Activated CD4-positive, CD25-positive, alpha-beta regulatory T cell treated with anti-CD3 and anti-CD28 coated beads, Interleukin-2, amount 50 U/mL, for 72 hours (primary cell): ENCODE data around the gene PIEZO1.

Experiments used
- DNase-seq: peaks from one replicate; pipeline ENCODE4 v3.0.0; 2021

Gene PIEZO1

GRCh38 chr16:88816736-88817535 is 31.9 kb upstream of the PIEZO1 start:
- no peak for DNase-seq

- DNase-seq, result peak; percentile 54
These were observed 31.0 kb upstream of the PIEZO1 start for GRCh38 chr16:88815901-88816589.

GRCh38 chr16:88815227-88815626 is 30.2 kb upstream of the PIEZO1 start:
- DNase-seq, result no peak

GRCh38 chr16:88814144-88814502 is 29.1 kb upstream of the PIEZO1 start:
- no peak for DNase-seq

DNA sequence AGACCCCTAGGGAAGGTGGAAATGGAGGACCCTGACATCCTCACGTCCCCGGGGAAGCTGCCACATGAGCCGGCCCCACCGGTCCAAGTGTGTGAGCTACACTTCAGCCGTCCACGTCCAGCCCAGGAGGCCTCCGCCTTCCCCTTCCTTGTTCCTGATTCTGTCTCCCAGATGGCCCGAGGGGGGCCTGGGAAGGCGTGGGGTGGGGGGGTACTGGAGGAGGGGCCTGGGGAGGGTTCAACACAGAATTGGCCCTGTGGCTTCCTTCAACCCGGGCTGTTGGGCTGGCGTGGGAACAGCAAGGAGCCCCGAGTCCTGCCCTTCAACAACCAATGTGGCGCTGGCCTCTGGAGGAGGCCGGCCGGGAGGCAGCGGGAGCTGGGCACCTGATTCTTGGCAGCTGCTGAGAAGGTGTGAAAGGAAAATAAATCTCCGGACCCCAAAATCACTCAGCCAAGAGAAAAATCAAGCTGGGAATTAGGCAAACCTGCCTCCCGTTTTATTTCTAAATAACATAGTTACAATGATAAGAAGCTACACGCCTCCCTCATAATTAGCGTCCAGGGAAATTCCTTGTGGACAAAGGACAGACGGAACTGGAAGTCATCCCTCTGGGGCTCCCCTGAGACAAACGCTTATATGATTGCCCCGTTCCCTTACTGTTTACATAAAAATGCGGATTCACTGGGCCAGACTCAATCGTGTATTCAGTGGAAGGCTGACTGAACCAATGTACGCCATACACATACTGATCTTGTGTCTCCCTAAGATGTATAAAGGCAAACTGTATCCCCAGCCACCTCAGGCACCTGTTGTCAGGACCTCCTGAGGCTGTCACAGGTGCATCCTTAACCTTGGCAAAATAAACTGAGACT is 28.5 kb upstream of the PIEZO1 start:
- no peak for DNase-seq

GRCh38 chr16:88812513-88813268 is 27.7 kb upstream of the PIEZO1 start:
- DNase-seq, result no peak

- peak; percentile 100 for DNase-seq
These were observed 26.9 kb upstream of the PIEZO1 start, which contains the start of gene APRT for GRCh38 chr16:88811769-88812512. TSS of gene APRT (minus strand) at chr16:88811928. CDS start at chr16:88811899, 29 bp downstream.

- peak; percentile 76 for DNase-seq
These were observed 26.1 kb upstream of the PIEZO1 start for GRCh38 chr16:88810912-88811768.

DNA sequence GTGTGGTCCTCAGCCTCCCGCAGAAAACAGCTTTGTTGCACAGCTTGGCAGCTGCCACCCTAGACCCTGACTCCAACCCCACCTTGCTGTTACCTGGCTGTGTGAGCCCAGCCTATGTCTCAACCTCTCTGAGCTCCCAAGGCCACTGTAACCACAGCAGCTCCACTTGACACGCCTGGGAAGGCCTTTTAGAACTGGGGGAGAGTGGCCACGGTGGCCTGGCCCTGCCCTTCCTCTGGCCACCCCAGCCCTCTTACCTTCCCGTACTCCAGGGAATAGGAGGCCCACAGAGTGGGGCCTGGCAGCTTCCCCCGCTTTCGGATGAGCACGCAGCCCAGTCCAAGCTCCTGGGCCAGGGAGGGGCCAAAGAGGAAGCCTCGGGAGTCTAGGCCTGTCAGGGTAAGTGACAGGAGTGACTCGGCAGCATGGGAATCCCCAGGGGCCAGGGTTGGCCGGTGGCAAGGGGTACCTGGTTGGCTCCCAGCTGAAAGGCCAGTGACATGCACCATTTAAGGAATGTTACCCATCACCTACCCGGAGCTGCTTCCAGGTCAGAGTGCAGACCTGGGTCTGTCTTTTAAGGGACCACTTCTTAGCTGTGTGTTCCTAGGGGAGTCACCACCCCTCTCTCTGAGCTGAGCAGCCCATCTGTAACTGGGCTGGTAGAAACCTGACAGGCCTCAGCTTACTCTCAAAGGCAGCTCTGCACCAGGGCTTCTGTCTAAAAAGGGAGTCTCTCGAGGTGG is 25.3 kb upstream of the PIEZO1 start:
- DNase-seq, result no peak

DNA sequence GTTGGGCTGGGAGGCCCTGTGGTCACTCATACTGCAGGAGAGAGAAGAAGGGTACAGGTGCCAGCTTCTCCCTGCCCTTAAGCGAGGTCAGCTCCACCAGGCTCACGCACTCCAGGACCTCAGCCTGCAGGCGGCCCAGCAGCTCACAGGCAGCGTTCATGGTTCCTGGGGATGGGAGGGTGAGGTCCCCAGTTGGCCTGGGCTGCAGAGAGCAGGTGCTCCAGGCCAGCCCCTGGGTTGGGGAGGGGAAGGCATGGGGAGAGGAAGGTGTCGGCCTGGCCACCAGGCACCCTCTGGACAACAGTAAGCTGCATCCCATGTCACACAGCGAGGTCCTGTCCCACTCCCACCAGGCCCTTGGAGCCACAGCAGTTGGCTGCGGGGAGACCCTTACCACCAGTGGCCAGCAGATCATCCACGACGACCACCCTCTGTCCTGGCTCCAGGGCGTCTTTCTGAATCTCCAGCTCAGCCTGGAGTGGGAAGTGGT is 24.7 kb upstream of the PIEZO1 start:
- DNase-seq, result no peak

DNA sequence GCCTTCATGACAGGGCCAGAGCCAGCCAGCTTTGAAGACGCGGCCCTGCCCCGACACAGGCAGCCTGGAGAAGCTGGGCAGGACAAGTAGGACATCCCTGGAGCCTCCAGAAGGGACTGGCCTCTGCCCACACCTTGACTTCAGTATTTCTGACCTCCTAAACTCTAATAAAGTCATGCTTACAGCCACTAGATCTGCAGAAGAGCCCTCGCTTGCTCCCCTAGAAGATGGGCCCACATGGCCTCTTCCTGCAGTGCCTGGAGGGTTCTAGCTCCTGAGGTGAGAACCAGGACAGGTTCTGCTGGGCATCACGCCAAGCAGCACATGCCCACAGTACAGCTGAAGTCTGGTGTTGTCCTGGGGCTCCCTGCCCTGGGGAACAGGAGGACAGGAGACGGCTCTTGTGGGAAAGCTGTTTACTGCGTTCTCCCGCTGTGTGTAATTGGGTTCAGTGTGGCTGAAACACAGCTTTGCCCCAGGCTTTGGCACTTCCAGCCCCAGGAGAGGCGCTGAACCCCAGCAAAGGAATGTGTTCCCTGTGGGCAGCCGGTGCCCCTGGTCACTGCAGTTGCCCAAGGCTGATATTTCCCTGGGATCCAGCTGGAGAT is 24.2 kb upstream of the PIEZO1 start:
- DNase-seq, result no peak

DNA sequence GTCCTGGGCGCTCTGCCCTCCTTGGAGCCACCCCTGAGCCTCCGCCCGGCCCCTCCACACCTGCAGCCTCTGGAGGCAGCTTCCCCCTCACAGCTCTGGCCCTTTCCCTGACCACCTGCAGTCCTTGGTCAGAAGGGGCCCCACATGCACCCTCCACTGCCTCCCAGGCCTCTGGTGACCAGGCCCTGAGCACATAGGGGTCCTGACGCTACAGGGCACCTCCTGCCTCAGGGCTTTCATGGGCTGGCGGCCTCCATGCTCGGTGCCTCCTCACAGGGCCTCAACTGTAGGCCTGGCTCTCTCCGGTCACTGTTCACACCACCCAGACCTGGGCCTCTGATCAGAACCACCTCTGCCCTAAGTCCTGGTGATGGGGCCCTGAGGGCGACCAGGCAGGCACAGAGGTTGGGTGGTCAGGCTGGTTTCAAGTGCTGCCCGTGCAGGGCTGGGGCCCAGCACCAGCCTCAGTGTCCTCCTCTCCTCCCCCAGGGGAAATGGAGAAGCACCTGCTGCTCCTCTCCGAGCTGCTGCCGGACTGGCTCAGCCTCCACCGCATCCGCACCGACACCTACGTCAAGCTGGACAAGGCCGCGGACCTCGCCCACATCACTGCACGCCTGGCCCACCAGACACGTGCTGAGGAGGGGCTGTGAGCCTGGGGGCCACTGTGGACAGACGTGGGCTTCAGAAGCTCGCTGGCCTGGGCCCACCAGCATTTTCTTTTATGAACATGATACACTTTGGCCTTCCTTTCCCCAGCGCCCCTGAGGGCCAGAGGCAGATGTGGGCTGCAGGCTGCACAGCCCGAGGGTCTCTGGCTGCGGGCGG is 22.8 kb upstream of the PIEZO1 start:
- no peak for DNase-seq

DNA sequence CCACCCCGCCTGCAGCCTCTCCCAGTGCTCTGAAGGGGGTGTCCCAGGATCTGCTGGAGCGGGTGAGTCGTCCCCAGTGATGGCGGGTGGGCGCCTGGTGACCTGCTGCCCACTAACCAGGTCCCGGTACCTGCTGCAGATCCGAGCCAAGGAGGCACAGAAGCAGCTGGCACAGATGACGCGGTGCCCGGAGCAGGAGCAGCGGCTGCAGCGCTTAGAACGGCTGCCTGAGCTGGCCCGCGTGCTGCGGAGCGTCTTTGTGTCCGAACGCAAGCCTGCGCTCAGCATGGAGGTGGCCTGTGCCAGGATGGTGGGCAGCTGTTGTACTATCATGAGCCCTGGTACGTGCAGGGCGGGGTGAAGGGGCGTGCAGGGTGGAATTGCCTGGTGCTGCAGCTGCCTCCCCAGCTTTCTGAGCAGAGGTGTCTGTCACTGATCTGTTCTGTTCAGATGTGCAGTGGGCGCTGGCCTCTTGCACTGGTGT is 22.2 kb upstream of the PIEZO1 start:
- DNase-seq, result no peak

GRCh38 chr16:88806491-88807111 is 21.6 kb upstream of the PIEZO1 start:
- no peak for DNase-seq

DNA sequence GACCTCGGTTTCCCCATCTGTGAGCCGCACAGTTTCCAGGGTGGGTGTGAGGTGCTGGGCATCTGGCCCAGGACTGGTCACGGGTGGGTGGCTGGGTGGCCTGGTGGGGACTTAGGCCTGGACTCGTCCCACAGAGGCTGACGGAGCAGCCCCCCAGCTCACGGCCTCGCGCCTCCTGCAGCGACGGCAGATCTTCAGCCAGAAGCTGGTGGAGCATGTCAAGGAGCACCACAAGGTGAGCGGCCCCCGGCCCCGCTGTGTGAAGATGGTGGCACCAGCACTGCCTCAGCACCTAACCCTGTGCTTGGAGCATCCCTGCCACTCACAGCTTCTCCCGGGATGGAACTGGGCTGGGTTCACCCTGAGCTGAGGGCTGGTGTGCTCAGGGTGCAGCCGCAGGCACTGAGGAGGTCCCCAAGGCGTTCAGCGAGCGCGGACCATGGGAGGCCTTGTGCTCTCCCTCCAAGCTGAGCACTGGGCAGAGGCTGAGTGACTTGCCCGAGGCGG is 20.9 kb upstream of the PIEZO1 start:
- DNase-seq, result no peak

DNA sequence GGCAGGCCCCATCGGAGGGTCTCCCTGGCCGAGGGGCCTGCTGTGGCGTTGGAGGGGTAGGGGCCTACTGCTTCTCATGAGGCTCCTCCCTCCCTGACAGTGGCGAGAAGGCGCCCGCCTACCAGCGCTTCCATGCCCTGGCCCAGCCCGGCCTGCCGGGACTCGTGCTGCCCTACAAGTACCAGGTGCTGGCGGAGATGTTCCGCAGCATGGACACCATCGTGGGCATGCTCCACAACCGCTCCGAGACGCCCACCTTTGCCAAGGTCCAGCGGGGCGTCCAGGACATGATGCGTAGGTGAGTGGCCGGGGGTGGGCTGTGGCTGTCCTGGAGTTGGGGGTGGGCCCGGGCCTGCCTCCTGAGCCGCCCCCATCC is 20.3 kb upstream of the PIEZO1 start:
- DNase-seq, result no peak

- DNase-seq, result no peak
These were observed 19.7 kb upstream of the PIEZO1 start for GRCh38 chr16:88804552-88805339.
